Stimulated activated CD4-positive, alpha-beta T cell treated with anti-CD3 and anti-CD28 coated beads, Interleukin-2, amount 100 ng/mL, for 4 hours (primary cell): ENCODE results near the gene RICTOR.

Experiments
- DNase-seq: peaks from one replicate; pipeline ENCODE4 v3.0.0-alpha.2; 2020; ENCODE audit warnings: low read depth

The RICTOR gene

DNA sequence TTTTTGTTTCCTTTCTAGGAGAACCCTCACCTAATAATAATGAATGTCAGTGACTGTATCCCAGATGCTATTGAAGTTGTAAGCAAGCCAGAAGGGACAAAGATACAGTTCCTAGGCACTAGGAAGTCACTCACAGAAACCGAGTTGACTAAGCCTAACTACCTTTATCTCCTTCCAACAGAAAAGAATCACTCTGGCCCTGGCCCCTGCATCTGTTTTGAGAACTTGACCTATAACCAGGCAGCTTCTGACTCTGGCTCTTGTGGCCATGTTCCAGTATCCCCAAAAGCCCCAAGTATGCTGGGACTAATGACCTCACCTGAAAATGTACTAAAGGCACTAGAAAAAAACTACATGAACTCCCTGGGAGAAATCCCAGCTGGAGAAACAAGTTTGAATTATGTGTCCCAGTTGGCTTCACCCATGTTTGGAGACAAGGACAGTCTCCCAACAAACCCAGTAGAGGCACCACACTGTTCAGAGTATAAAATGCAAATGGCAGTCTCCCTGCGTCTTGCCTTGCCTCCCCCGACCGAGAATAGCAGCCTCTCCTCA is 141.3 kb downstream of the RICTOR start:
- no peak for DNase-seq

DNA sequence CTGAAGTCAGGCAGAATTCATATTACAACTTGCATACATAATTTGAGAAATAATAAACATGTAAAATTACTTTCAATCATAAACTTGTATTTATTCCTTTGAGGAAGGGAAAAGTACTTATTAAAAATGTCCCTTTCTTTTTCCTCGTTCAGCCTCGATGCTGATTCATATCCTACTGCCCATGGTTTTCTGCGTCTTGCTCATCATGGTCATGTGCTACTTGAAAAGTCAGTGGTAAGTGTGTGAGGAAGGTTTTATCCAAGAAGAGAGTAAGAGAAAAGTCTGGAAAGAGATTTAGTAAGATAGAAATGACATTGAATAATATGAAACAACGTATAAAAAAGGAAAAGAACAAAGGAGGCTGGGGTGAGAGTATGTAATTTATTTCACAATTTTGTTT is 142.5 kb downstream of the RICTOR start:
- no peak for DNase-seq

DNA sequence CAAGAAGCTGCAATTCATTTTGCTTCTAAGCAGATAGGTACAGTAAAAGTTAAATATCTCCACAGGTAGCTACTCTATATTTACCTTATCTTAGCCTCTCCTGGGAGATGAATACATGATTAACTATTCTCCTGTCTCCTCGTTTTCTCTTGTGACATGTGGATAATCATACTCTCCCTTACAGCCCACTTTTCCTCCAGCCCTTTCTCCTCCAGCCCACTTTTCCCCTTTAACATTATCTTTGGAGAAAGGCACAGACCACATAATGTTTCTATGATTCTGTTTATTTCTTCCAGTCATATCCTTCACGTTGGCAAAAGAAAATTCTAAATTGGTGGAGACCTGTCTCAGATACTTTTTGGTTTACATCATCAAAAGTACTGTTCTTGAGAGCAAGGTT is 144.4 kb downstream of the RICTOR start:
- DNase-seq: no peak

DNA sequence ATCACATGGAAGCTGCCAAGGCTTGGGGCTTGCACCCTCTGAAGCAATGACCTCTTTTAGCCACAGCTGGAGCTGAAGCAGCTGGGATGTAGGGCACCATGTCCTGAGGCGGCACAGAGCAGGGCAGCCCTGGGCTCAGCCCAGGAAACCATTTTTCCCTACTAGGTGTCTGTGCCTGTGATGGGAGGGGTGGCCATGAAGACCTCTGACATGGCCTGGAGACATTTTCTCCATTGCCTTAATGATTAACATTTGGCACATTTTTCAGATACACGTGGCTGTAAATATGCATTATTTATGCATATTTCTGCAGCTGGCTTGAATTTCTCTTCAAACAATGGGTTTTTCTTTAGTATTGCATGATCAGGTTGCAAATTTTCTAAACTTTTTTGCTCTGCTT is 146.7 kb downstream of the RICTOR start:
- DNase-seq: no peak

DNA sequence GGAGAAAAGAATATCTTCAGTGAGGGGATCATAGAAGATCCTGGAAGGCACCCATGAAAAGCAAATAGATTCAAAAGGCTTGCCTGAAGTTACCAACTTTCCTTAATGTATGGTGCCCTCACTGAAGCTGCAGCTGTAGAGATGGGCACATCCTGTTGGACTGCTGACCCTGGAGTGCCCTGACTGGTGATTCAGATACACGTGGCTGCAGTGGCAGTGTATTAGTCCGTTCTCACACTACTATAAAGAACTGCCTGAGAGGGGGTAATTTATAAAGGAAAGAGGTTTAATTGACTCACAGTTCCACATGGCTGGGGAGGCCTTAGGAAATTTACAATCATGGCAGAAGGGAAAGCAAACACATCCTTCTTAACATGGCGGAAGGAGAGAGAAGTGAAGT is 148.1 kb downstream of the RICTOR start:
- no peak for DNase-seq

DNA sequence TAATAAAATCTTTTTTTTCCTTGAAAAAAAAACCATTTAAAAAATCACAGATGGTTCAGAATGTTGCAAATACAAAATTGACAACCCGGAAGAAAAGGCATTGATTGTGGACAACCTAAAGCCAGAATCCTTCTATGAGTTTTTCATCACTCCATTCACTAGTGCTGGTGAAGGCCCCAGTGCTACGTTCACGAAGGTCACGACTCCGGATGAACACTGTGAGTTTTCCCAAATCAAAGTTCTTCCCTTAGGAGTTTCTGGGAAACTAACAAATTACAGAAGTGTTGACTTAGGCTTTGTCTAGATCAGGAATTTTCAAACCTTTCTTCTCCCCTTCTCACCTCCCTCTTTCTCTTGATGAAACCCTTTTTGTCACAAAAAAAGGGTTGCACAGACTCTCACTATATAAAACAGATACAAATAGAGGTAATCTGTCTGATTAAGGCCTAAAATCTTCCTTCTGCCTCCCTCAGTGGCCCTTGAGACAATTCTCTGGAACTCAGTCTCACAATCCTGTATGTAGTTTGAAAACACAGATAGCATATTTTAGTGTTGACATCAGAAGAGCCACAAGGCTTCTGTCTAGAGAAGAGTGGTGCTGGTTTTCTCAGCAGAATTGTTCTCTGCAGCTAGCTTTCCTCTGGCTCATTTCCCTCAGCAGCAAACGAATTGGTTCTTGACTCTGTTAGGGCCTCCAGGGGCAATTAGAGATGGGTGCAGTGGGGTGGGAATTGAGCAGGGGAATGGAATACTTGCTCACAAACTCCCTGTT is 148.9 kb downstream of the RICTOR start:
- no peak for DNase-seq

DNA sequence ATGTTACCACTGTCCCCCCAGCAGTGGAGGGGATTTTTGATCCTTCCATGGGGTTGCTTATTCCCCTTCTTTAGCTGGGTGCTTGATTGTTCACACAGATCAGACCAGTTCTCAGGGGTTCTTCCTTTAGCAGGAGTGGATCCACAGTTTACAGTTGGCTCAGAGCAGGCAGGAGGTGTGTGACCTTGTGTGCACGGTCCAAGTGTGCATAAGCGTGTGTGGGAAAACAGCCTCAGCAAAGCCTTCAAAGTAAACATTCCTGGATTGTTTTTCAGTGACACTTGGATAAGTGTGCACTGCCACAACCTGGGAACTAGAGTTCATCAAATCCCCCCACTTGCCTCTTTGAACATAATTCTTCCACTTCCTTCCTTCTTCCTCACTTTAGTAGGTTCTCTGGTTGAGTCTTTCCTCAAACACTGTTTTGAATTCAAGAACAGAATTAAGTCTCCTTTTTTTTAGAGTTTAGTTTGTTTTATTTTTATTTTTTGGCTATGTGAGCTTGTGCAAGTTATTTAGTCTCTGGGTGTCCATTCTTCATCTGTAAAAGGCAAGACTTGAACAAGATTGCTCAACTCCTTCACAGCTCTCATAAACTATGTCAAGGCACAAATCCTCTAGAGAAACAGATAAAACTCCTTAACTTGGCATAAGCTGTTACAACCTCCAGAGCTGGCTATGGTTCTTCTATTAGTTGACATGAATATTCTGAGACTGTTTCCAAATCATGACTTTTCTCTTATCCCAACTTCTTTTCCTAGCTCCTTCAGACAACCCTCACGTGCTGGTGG is 150.3 kb downstream of the RICTOR start:
- no peak for DNase-seq

DNA sequence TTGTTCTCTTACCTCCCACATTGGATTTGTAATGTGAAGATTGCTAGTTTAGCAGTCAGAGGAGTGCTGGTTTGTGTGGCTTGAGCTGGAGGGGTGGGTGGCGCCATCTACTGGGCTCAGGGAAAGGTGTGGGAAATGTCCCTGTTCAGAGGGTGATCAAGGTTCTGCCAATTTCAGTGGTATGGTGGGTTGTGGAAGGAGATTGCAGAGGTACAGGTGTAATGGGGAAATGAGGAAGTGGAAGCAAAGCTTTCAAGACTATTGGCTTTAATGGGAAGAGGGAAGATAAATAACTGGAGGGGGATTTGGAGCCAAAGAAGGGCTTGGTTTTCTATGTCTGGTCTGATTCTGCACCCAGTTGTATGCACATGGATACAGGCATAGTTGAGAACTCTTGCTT is 152.0 kb downstream of the RICTOR start:
- peak; percentile 5 for DNase-seq

DNA sequence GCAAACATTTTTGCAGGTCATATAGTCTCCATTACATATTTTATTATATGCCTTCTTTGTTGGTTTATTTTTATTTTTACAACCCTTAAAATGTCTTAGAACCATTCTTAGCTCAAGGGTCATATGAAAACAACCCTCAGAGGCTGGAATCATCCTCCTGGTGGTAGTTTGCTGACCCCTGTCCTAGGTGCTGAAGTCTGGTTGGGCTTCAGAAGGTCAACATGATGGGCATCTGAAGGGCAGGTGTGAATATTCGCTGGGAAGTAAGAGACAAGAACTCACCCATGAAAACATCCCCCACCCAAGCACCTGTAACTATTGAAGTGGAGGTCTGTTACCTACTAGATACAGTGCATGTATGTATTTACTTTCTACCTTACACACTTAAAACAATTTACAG is 153.0 kb downstream of the RICTOR start:
- no peak for DNase-seq

DNA sequence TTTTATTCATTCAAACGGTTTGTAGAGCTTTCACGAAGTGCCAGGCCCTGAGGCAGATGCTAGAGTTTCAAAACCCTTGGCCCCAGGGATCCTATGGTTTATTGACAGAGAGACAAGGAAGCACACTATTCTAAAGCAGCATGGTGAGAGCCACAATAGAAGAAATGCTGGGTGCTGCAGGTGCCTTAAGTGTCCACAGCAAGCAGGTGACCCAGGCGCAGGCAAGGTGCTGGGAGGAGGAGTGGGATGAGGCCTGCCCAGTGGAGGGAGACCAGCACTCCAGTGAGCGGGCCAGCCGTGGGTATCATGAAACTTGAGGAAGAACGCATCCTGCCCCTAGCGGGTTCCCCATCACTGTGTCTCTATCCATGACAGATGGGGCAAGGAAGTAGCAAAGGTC is 157.4 kb downstream of the RICTOR start:
- no peak for DNase-seq

DNA sequence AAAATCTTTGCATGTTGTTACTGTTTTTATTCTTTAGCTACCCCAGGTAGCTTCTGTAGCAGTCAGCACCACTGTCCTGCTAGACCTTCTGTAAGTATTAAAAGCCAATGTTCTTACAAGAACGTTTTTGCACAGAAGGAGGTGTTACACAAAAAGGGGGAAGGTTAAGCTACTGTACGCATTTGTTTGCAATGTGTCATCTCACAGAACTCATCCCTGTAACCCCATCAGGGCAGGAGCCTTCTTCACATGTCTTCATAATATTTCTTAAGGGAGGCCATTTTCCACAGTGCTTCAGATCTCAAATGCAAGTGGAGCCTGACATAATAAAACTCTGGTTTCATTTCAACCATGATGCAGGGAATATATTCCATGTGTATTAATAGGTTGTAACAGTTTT is 160.5 kb downstream of the RICTOR start:
- no peak for DNase-seq

DNA sequence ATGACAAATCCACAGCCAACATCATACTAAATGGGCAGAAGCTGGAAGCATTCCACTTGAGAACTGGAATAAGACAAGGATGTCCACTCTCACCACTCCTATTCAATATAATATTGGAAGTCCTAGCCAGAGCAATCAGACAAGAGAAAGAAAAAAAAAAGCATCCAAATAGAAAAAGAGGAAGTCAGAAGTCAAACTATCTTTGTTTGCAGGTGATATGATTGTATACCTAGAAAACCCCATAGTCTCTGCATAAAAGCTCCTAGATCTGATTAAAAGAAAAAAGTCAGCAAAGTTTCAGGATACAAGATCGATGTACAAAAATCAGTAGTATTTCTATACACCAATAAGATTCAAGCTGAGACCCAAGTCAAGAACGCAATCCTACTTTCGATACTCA is 162.3 kb downstream of the RICTOR start:
- no peak for DNase-seq

DNA sequence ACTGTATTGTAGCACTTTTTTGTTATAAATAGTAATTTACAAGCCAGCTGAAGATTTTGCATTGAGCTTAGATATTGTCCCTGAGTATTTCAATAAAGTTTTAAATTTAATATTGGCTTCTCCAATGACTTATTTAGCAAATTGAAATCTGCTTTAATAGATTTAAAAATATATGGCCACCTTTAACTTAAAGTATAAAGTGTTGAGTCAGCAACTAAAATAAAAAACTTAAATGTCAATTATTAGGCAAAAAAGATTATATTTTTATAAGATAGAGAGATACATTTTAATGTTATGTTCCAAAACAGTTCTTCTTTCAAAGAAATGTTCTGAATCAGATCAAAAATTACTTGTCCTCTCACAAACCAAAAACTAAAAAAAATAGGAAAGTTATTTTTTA is 167.7 kb downstream of the RICTOR start:
- no peak for DNase-seq

DNA sequence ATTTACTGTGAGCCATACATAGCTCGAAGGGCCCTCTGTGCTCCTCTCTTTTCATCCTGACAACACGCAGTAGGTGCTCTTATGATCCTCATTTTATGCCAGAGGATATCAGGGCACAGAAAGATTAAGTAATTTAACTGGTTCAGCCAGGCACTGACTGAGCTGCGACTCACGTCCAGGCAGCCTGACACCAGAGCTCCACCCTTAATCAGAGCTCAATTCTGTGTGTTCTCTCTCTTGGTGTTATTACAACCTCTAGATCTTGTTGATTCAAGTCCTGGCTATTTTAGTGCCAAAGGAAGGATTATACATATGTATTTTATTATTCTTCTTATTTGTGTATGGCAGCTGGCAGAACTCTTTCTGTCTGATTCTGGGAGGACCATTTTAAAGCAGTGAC is 168.7 kb downstream of the RICTOR start:
- no peak for DNase-seq

DNA sequence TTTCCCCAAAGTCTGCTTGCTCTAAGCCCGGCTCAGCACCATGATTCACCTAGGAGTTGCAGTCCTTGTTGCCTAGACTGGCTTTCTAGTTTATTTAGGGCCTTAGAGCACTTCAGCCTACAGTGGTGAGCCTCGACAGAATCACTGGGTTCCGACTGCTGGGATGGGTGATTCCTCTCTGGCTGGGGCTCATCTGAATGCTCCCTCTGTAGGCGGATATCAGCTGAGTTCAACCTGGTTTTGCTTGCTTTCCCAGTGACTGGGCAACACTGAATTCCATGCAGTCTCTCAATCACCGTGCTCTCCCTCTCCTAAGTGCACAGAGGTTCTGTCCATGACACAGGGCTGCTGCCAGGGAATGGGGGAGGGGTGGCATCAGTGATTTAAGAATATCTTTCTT is 174.3 kb downstream of the RICTOR start:
- no peak for DNase-seq

DNA sequence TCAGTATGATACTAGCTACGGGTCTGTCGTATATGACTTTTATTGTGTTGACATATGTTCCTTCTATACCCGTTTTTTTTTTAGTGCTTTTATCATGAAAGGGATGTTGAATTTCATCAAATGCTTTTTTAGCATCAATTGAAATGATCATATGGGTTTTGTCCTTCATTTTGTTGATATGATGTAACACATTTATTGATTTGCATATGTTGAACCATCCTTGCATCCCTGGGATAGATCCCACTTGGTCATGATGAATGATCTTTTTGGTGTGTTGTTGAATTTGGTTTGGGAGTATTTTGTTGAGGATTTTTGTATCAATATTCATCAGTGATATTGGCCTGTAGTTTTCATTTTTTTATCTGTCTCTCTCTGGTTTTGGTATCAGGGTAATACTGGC is 177.4 kb downstream of the RICTOR start:
- no peak for DNase-seq

DNA sequence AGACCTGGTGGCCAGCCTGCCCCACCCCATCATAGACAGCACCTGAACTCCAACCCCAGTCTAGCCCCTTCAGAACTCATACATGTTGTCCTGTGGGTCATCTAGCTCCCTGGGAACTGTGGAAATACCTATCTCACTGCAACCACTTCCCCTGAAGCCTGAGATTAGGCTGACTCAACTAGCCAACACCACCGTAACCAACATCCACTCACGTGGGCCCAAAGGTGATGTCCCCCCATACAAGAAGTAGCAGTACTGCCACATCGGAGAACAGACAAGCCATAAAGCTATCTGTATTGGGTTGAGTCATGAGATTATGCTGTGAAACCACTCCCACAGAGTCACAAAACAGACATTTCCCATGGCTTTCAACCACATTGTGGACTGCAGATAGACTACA is 181.8 kb downstream of the RICTOR start:
- no peak for DNase-seq

DNA sequence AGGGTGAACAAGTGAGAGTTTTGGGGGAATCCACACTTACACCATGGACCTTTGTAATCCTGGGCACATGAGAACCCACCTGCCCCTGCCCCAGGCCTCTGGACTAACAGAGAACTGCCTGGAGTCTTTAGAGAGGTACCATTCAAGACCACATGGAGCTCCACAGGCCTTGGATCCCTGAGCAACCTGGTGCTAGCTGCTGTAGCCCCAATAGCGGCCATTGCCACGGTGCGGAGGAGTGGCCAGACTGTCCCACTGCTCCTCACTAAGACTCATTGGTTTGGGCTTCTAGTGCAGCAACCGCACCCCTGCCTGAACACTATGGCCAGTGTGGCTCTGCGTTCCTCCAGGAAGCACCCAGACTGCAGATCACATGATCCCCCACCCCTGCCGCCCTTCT is 182.6 kb downstream of the RICTOR start:
- no peak for DNase-seq

DNA sequence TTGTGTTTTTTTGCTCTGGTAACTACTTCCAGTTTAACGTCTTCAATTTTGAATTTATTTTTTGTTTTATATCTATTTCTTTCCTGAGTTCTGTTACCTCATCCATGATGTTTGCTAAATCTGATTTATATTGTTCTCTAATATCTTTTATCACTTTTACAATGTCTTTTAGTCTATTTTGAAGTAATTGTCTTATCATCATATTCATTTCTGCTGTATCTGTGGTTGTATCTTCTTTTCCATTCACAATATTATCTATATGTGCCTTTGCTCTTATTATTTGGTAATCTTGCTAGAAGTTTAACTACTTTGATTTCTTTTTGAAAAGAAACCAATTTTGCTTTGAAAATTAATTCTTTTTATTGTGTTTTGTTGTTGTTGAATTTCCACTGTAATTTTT is 184.8 kb downstream of the RICTOR start:
- no peak for DNase-seq

DNA sequence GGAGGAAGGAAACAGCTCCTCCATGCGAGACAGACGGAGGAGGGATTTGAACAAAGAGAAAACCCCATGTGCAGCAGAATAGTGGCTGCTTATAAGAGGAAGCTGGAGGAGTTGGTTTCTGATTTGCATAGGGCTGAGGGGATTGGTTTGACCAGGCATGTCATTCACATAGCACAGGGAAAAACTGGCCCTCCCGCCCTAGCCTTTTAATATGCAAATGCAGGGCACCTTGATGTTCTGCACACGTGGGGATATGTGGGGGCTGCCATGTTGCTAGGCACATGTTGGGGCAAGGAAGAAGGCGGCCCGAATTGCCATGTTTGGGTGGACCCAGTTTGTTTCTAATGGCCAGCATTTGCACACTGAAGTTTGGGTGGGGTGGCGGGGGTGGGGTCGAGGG is 186.2 kb downstream of the RICTOR start:
- DNase-seq: no peak
